IPS-15b (cell line): ENCODE measurements around the gene PEX5.

Source experiments
- H3K27me3 ChIP-seq: one replicate; pipeline ENCODE4 v1.6.1; 2013; ENCODE audit warnings: low read length; ENCODE audit not compliant: control insufficient read depth, insufficient read depth
- H3K36me3 ChIP-seq: one replicate; pipeline ENCODE4 v1.6.1; 2013; ENCODE audit warnings: low read length; ENCODE audit not compliant: control insufficient read depth, insufficient read depth
- H3K4me1 ChIP-seq: one replicate; pipeline ENCODE4 v1.6.1; 2013; ENCODE audit warnings: mild to moderate bottlenecking, low read length; ENCODE audit not compliant: control insufficient read depth, insufficient read depth
- H3K4me3 ChIP-seq: one replicate; pipeline ENCODE4 v1.5.1; 2013; ENCODE audit warnings: low read depth, low read length
- H3K9ac ChIP-seq: one replicate; pipeline ENCODE4 v1.6.1; 2013; ENCODE audit warnings: low read depth, mild to moderate bottlenecking, low read length
- H3K9me3 ChIP-seq: one replicate; pipeline ENCODE4 v1.6.1; 2013; ENCODE audit warnings: mild to moderate bottlenecking, low read length; ENCODE audit not compliant: control insufficient read depth, insufficient read depth

The PEX5 gene

GRCh38 chr12:7151532-7151931 is 38.0 kb upstream of the PEX5 start:
- no peaks in the 10 kb centered on the region for H3K4me1 ChIP-seq
- no peaks in the 10 kb centered on the region for H3K27me3 ChIP-seq
- no peak overlapping the region for H3K9ac ChIP-seq
- H3K4me3 ChIP-seq: no peak overlapping the region
- peaks cover 15% of the 10 kb centered on the region for H3K36me3 ChIP-seq
- no peaks in the 10 kb centered on the region for H3K9me3 ChIP-seq

GRCh38 chr12:7152818-7153217 is 36.7 kb upstream of the PEX5 start:
- H3K4me3 ChIP-seq: no peak overlapping the region
- peaks cover 16% of the 10 kb centered on the region for H3K36me3 ChIP-seq
- H3K9me3 ChIP-seq: no peaks in the 10 kb centered on the region
- no peaks in the 10 kb centered on the region for H3K4me1 ChIP-seq
- H3K9ac ChIP-seq: no peak overlapping the region
- H3K27me3 ChIP-seq: no peaks in the 10 kb centered on the region

GRCh38 chr12:7154042-7154441 is 35.4 kb upstream of the PEX5 start:
- Histone ChIP-seq H3K27me3 (no peaks in the 10 kb centered on the region), H3K4me1 (no peaks in the 10 kb centered on the region), H3K4me3 (no peak overlapping the region), H3K36me3 (peaks cover 15% of the 10 kb centered on the region), H3K9ac (no peak overlapping the region), H3K9me3 (no peaks in the 10 kb centered on the region)

DNA sequence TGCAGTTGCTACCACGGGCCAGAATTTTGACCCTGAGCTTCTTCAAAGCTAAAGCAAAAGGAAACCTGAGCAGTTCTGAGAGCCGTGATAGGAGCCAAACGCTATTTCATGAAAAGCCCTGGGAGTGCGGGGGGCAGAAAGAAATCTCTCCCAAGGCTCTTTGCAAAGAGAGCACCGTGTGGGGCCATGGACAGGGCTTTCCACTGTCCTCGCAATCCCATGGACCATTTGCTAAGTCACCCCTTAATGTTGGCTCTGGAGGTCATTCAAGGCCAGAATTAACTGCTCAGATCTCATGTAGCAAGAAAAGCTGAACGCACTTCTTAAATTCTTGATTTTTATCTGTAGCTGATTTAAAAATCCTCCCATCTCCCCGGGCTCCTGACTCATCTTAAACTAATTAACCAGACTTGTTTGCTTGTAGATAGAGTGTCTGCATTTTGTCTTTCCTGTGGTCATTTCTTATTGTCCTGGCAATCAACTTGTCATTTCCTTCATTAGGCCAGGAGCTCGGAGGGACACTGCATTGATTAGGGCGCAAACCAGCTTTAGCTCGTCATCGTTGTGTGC is 34.5 kb upstream of the PEX5 start:
- Histone ChIP-seq H3K9ac (no peak overlapping the region), H3K4me3 (no peak overlapping the region), H3K36me3 (peaks cover 13% of the 10 kb centered on the region), H3K9me3 (no peaks in the 10 kb centered on the region), H3K4me1 (no peaks in the 10 kb centered on the region), H3K27me3 (no peaks in the 10 kb centered on the region)

GRCh38 chr12:7155471-7156034 is 33.9 kb upstream of the PEX5 start:
- Histone ChIP-seq H3K36me3 (peaks cover 10% of the 10 kb centered on the region), H3K9ac (no peak overlapping the region), H3K4me1 (no peaks in the 10 kb centered on the region), H3K27me3 (no peaks in the 10 kb centered on the region), H3K9me3 (no peaks in the 10 kb centered on the region), H3K4me3 (no peak overlapping the region)

GRCh38 chr12:7156259-7157197 is 33.0 kb upstream of the PEX5 start:
- no peaks in the 10 kb centered on the region for H3K9me3 ChIP-seq
- H3K9ac ChIP-seq: no peak overlapping the region
- H3K4me3 ChIP-seq: no peak overlapping the region
- H3K27me3 ChIP-seq: no peaks in the 10 kb centered on the region
- no peaks in the 10 kb centered on the region for H3K4me1 ChIP-seq
- peaks cover 8% of the 10 kb centered on the region for H3K36me3 ChIP-seq

GRCh38 chr12:7157391-7157790 is 32.1 kb upstream of the PEX5 start:
- H3K9ac ChIP-seq: no peak overlapping the region
- no peaks in the 10 kb centered on the region for H3K4me1 ChIP-seq
- peaks cover 5% of the 10 kb centered on the region for H3K27me3 ChIP-seq
- no peaks in the 10 kb centered on the region for H3K9me3 ChIP-seq
- H3K4me3 ChIP-seq: no peak overlapping the region
- H3K36me3 ChIP-seq: peaks cover 8% of the 10 kb centered on the region

DNA sequence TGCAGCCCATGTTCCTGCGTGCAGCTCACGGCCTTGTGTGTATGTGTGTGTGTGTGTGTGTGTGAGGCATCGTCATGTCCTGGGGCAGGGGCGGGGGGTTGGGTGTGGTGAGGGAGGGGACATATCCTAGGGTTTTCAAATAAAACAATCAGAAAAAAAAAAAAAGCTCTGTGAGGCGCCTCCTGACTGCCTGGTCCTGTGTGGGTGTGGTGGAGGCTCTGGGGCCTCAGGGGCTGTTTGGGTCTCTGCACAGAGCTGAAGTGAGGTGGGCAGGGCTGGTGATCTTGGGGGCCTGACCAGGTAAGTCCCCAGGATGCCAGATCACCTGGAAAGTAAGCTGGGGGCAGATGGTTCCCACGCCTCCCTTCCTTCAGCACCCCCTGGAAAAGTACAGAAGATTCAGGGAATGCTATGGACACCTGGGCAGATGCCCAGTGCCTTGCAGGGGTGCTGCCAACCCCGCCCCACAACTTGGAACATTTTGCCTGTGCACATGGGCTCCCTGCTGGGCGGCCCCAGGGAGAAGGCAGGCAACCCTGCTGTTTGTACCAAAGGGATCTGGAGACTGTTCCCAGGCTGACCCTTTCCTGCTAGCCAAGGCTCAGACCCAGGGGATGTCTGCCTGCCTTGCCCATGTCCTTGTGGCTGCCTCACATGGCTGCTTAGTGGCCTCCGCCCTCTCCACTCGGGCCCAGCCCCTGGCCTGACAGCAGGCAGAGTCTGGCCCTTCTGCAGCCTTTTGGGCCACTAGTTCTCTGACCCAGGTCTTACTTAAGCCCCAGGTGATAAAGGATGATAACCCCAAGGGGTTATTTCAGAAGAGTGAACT is 30.5 kb upstream of the PEX5 start:
- Histone ChIP-seq H3K27me3 (peaks cover 18% of the 10 kb centered on the region), H3K36me3 (peaks cover 8% of the 10 kb centered on the region), H3K4me1 (no peaks in the 10 kb centered on the region), H3K9ac (no peak overlapping the region), H3K9me3 (no peaks in the 10 kb centered on the region), H3K4me3 (no peak overlapping the region)

- Histone ChIP-seq H3K9ac (no peak overlapping the region), H3K27me3 (peaks cover 18% of the 10 kb centered on the region), H3K4me3 (no peak overlapping the region), H3K36me3 (peaks cover 8% of the 10 kb centered on the region), H3K9me3 (peaks cover 2% of the 10 kb centered on the region), H3K4me1 (no peaks in the 10 kb centered on the region)
Measured at GRCh38 chr12:7160183-7160582, 29.3 kb upstream of the PEX5 start.

- H3K9ac ChIP-seq: no peak overlapping the region
- H3K4me3 ChIP-seq: no peak overlapping the region
- H3K27me3 ChIP-seq: peaks cover 18% of the 10 kb centered on the region
- H3K9me3 ChIP-seq: peaks cover 8% of the 10 kb centered on the region
- no peaks in the 10 kb centered on the region for H3K4me1 ChIP-seq
- peaks cover 2% of the 10 kb centered on the region for H3K36me3 ChIP-seq
Measured at GRCh38 chr12:7161327-7161726, 28.2 kb upstream of the PEX5 start.

DNA sequence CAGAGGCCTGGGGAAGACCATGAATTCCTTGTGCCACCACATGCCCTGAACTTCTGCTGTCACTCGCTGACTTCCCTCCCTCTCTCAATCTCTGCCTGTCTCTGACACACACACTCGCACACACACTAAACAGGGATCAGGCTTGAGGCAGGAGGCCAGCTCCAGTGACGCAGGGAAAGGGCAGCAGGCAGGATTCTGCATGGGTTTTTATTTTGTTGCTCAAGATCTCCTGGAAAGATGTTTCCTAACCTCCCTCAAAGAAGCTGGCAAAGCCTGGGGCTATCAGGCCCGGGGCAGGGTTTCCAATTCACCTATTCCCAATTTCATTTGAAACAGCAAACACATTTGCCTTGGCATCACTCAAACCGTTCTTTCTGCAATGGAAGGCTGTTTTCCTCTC is 27.7 kb upstream of the PEX5 start:
- no peaks in the 10 kb centered on the region for H3K4me1 ChIP-seq
- no peak overlapping the region for H3K4me3 ChIP-seq
- H3K9me3 ChIP-seq: peaks cover 8% of the 10 kb centered on the region
- no peaks in the 10 kb centered on the region for H3K36me3 ChIP-seq
- peaks cover 18% of the 10 kb centered on the region for H3K27me3 ChIP-seq
- no peak overlapping the region for H3K9ac ChIP-seq
